GM13976 (cell line): ENCODE data around the gene AMDHD2.

Experiments used
- DNase-seq: peaks from one replicate; pipeline ENCODE4 v3.0.0; 2012; ENCODE audit warnings: low spot score
- in situ Hi-C: fragments of 300-500 bp; cut with MboI; formaldehyde crosslinking; loops from one replicate; pipeline ENCODE4 v1.12.0; 2022; ENCODE audit warnings: low sequenced_read_pairs, mixed read lengths, inconsistent platforms; ENCODE audit not compliant: unreplicated experiment
- TF ChIP-seq, protein P1 (sequence below): IDR thresholded peaks from 2 replicates; pipeline ENCODE4 v1.5.1; 2012; ENCODE audit warnings: borderline replicate concordance, mild to moderate bottlenecking; ENCODE audit not compliant: insufficient read depth; ENCODE audit errors: extremely low read depth, missing control alignments, control extremely low read depth

AMDHD2 gene

GRCh38 chr16:2518823-2519710 lies 1.1 kb upstream of the AMDHD2 start:
- no peak for DNase-seq
- TF ChIP-seq, protein P1, sequence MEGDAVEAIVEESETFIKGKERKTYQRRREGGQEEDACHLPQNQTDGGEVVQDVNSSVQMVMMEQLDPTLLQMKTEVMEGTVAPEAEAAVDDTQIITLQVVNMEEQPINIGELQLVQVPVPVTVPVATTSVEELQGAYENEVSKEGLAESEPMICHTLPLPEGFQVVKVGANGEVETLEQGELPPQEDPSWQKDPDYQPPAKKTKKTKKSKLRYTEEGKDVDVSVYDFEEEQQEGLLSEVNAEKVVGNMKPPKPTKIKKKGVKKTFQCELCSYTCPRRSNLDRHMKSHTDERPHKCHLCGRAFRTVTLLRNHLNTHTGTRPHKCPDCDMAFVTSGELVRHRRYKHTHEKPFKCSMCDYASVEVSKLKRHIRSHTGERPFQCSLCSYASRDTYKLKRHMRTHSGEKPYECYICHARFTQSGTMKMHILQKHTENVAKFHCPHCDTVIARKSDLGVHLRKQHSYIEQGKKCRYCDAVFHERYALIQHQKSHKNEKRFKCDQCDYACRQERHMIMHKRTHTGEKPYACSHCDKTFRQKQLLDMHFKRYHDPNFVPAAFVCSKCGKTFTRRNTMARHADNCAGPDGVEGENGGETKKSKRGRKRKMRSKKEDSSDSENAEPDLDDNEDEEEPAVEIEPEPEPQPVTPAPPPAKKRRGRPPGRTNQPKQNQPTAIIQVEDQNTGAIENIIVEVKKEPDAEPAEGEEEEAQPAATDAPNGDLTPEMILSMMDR, result no peak
- in situ Hi-C loops, result no loop called here

DNA sequence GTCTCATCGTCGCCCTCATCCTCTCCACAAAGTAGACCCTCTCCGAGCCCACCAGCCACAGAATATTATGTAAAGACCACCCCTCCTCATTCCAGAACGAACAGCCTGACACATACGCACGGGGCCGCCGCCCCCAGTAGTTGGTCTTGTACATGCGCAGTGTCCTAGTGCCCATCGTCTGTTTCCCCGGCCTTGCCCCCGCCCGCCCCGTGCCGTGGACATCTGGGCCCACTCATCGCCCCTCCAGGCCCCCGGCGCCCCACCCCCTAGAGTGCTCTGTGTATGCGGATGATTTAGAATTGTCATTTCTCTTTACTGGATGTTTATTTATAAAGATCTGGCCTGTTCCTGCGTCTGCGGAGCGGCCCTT lies 475 bp upstream of the AMDHD2 start:
- in situ Hi-C loops, result no loop called here
- no peak for DNase-seq
- TF ChIP-seq, protein P1, result no peak

DNA sequence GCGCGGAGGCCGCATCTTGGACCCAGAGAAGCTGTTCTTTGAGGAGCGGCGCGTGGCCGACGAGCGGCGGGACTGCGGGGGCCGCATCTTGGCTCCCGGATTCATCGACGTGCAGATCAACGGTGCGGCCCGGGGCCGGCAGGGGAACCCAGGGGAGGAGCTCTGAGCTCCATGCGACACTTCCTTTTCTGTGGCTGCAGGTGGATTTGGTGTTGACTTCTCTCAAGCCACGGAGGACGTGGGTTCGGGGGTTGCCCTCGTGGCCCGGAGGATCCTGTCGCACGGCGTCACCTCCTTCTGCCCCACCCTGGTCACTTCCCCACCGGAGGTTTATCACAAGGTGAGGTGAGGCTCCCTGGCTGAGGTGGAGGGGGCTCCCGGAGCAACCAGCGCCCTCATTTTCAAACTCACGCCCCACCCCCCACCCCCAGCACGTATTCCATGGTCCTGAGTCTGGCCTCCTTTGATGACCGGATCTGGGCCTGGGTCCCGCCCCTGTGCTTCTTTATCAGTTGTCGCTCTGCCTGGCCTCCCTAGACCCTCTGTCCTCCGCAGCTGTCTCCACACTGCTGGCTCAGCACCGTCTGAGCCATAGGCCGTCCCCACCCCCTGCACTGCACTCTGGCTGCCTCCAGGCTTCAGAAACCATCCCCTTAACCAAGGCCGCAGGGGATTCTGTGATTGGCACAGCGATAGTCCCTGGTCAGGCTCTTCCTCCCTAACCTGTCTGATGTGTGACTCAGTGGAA lies 787 bp downstream of the AMDHD2 start:
- in situ Hi-C loops, result no loop called here
- peak; percentile 70 for DNase-seq
- TF ChIP-seq, protein P1, result no peak

GRCh38 chr16:2523801-2524231 lies 3.6 kb downstream of the AMDHD2 start:
- in situ Hi-C loops, result no loop called here
- TF ChIP-seq, protein P1, result no peak
- DNase-seq, result no peak

- DNase-seq, result no peak
- in situ Hi-C loops, result no loop called here
- TF ChIP-seq, protein P1, result no peak
These were observed 4.3 kb downstream of the AMDHD2 start for GRCh38 chr16:2524339-2524938.

- no peak for DNase-seq
- TF ChIP-seq, protein P1, result no peak
- in situ Hi-C loops, result no loop called here
These were observed 6.0 kb downstream of the AMDHD2 start for GRCh38 chr16:2526135-2526534.
